Central memory CD8-positive, alpha-beta T cell (primary cell): ENCODE results near the gene DLD.
"Not testable (repeated sequence)": the region's sequence is repeated elsewhere in the genome, so short reads cannot be mapped to it uniquely, and the experiment has no call there.

Source experiments
- ATAC-seq: fragments of 150-1000 bp; cut with Tn5 transposase; replicated peaks from 2 replicates; pipeline ENCODE4 v1.10.0; 2022; ENCODE audit warnings: mild to moderate bottlenecking, moderate FRiP score, moderate number of reproducible peaks; ENCODE audit not compliant: poor library complexity, severe bottlenecking; ENCODE audit errors: extremely low read depth
- DNase-seq, 2 donors: peaks; one replicate each; pipeline ENCODE4 v3.0.0; 2021; ENCODE audit warnings: low spot score in 2 of 2
- H3K27ac Mint-ChIP-seq: one replicate; pipeline ENCODE4 v1.8.0; 2022; ENCODE audit warnings: low read depth, mild to moderate bottlenecking, moderate library complexity, mixed read lengths
- H3K27me3 Mint-ChIP-seq: one replicate; pipeline ENCODE4 v1.8.0; 2022; ENCODE audit warnings: mixed read lengths
- H3K36me3 Mint-ChIP-seq: one replicate; pipeline ENCODE4 v1.8.0; 2022; ENCODE audit warnings: mild to moderate bottlenecking, moderate library complexity, mixed read lengths; ENCODE audit not compliant: insufficient read depth
- H3K4me1 Mint-ChIP-seq: one replicate; pipeline ENCODE4 v1.8.0; 2022; ENCODE audit warnings: mixed read lengths
- H3K4me3 Mint-ChIP-seq: one replicate; pipeline ENCODE4 v1.8.0; 2022; ENCODE audit warnings: mild to moderate bottlenecking, moderate library complexity, mixed read lengths
- H3K9me3 Mint-ChIP-seq: one replicate; pipeline ENCODE4 v1.8.0; 2022; ENCODE audit warnings: mixed read lengths

The DLD gene

DNA sequence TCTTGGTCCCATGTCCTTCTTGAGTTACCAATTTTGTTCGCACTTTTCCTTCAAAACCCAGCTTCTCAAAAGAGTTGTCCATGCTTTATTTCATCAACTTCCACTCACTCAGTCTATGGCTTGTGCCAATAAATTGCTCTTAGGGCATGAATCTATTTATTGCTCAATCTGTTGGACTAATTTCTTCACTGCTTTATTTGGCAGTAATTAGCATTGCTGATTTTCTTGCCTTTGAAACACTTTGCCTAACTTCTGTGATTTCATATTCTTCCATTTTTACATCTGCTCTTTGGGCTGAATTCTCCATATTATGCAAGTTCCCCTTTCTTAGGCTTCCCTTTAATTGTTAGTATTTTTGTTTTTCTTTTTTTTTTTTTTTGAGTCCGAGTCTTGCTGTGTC lies 16.8 kb downstream of the DLD start:
- H3K4me3 Mint-ChIP-seq = no peak overlapping the region
- peaks cover 13% of the 10 kb centered on the region for H3K4me1 Mint-ChIP-seq
- peaks cover 5% of the 10 kb centered on the region for H3K9me3 Mint-ChIP-seq
- DNase-seq = no peak
- no peak overlapping the region for H3K27ac Mint-ChIP-seq
- ATAC-seq = no peak
- H3K27me3 Mint-ChIP-seq = no peaks in the 10 kb centered on the region
- peaks cover 80% of the 10 kb centered on the region for H3K36me3 Mint-ChIP-seq

- DNase-seq (no peak), ATAC-seq (no peak)
- Mint-ChIP-seq H3K9me3 (peaks cover 5% of the 10 kb centered on the region), H3K4me3 (no peak overlapping the region), H3K36me3 (peaks cover 79% of the 10 kb centered on the region), H3K27me3 (no peaks in the 10 kb centered on the region), H3K27ac (no peak overlapping the region), H3K4me1 (peaks cover 29% of the 10 kb centered on the region)
Observed at GRCh38 chr7:107909445-107909844, 18.5 kb downstream of the DLD start.

GRCh38 chr7:107911981-107912380 lies 21.0 kb downstream of the DLD start:
- no peak for DNase-seq
- Mint-ChIP-seq H3K27ac (no peak overlapping the region), H3K4me3 (no peak overlapping the region)

DNA sequence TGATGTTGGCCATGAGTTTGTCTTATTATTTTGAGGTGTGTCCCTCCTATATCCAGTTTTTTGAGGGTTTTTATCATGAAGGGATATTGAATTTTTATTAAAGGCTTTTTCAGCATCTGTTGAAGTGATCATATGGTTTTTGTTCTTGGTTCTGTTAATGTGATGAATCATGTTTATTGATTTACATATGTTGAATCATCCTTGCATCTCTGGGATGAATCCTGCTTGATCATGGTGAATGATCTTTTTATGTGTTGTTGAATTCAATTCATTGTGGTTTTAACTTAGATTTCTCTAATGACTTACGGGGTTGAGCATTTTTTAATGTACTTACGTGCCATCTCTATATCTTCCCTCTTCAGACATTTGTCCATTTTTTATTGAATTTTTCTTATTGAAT lies 22.9 kb downstream of the DLD start:
- Mint-ChIP-seq H3K36me3 (peaks cover 73% of the 10 kb centered on the region), H3K27ac (no peak overlapping the region), H3K4me3 (no peak overlapping the region), H3K9me3 (peaks cover 5% of the 10 kb centered on the region), H3K27me3 (no peaks in the 10 kb centered on the region), H3K4me1 (peaks cover 35% of the 10 kb centered on the region)
- no peak for DNase-seq
- no peak for ATAC-seq

More at GRCh38 chr7:107911981-107912380, 21.0 kb downstream of the DLD start:
- no peaks in the 10 kb centered on the region for H3K27me3 Mint-ChIP-seq
- ATAC-seq = no peak
- H3K4me1 Mint-ChIP-seq = peaks cover 35% of the 10 kb centered on the region
- peaks cover 5% of the 10 kb centered on the region for H3K9me3 Mint-ChIP-seq
- H3K36me3 Mint-ChIP-seq = peaks cover 73% of the 10 kb centered on the region

DNA sequence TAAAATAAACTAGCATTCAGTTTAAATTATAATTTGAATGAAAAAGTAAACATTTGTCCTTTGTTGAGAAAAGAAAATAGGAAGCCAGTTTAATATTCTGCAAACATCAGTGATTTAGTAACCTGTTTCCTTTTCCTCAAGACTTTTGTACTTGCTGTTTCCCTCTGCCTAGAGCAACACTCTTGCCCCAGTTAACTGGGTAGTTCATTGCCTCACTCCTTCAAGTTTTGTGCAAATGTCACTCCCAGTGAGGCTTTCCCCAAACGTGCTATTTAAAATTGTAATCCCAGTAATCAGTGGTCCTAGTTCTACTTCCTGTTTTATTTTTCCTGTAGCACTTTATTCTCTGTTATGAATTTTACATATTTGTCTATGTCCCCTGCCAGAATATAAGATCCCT lies 23.8 kb downstream of the DLD start:
- no peaks in the 10 kb centered on the region for H3K27me3 Mint-ChIP-seq
- DNase-seq = no peak
- H3K4me3 Mint-ChIP-seq = no peak overlapping the region
- ATAC-seq = no peak
- H3K9me3 Mint-ChIP-seq = peaks cover 5% of the 10 kb centered on the region
- peaks cover 35% of the 10 kb centered on the region for H3K4me1 Mint-ChIP-seq
- H3K27ac Mint-ChIP-seq = peak overlapping the region; percentile 77
- H3K36me3 Mint-ChIP-seq = peaks cover 70% of the 10 kb centered on the region

DNA sequence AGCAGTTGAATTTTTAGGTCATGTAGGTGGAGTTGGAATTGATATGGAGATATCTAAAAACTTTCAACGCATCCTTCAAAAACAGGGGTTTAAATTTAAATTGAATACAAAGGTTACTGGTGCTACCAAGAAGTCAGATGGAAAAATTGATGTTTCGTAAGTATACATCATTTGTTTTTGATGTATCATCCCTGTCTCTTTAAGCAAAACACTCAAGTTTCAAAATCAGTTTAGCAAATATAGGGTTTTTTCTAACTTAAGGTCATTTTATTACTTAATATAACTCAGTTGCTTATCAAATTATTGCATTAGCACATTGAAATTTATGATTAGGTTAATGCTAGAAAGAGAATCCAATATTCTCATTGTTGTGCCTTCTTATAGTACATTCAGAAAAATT lies 24.6 kb downstream of the DLD start:
- peaks cover 68% of the 10 kb centered on the region for H3K36me3 Mint-ChIP-seq
- H3K27ac Mint-ChIP-seq = peak overlapping the region; percentile 77

DNA sequence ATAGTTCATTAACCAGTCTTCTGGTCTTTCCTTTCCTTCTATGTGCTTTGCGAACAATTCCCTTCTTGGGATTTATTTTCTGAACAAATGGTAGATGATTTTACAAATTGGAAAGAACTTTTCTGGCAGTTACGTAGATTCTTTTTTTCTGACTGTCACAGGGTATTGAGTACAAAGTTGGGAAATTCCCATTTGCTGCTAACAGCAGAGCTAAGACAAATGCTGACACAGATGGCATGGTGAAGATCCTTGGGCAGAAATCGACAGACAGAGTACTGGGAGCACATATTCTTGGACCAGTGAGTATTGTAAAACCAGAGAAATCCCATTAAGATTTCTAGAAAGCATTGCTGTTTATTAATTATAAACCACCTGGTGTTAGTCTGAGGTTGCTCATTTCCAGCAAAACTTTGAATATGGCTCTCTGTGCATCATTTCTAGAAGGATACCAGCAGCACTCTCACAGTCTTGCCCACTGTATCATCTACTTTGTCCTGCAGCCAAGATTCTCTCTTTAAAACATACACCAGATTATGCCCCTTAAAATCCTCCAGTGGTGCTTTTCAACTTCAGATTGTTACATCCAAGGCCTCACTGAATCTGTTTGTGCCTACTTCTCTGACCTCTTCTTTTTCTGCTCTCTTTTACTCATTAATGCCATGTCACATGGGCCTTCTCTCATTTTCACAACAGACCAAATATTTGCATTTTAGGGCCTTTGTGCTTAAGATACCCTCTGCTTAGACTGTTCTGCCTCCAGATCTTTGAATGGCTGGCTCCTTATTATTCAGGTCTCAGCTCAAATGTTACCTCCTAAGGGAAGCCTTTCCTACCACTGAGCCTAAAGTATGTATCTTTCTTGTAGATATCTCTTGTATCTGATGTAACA lies 27.0 kb downstream of the DLD start:
- H3K9me3 Mint-ChIP-seq = no peaks in the 10 kb centered on the region
- H3K27me3 Mint-ChIP-seq = no peaks in the 10 kb centered on the region
- no peak overlapping the region for H3K27ac Mint-ChIP-seq
- ATAC-seq (no peak), DNase-seq (no peak)
- H3K4me1 Mint-ChIP-seq = peaks cover 31% of the 10 kb centered on the region
- H3K36me3 Mint-ChIP-seq = peaks cover 62% of the 10 kb centered on the region
- no peak overlapping the region for H3K4me3 Mint-ChIP-seq

More for the DNA sequence above, 24.6 kb downstream of the DLD start:
- H3K4me1 Mint-ChIP-seq = peaks cover 36% of the 10 kb centered on the region
- DNase-seq = no peak
- H3K9me3 Mint-ChIP-seq = peaks cover 5% of the 10 kb centered on the region
- H3K4me3 Mint-ChIP-seq = no peak overlapping the region
- no peak for ATAC-seq
- H3K27me3 Mint-ChIP-seq = no peaks in the 10 kb centered on the region

DNA sequence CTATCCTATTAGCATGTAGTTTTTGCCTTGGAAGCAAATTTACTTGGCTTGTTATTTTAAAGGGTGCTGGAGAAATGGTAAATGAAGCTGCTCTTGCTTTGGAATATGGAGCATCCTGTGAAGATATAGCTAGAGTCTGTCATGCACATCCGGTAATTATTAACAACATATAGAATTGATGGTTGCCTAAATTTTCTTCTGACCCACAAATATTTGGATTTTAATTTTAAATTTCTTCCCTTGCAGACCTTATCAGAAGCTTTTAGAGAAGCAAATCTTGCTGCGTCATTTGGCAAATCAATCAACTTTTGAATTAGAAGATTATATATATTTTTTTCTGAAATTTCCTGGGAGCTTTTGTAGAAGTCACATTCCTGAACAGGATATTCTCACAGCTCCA lies 28.0 kb downstream of the DLD start:
- ATAC-seq (no peak), DNase-seq (no peak)
- Mint-ChIP-seq H3K4me1 (peaks cover 31% of the 10 kb centered on the region), H3K4me3 (no peak overlapping the region), H3K36me3 (peaks cover 61% of the 10 kb centered on the region), H3K9me3 (no peaks in the 10 kb centered on the region), H3K27me3 (no peaks in the 10 kb centered on the region), H3K27ac (no peak overlapping the region)

DNA sequence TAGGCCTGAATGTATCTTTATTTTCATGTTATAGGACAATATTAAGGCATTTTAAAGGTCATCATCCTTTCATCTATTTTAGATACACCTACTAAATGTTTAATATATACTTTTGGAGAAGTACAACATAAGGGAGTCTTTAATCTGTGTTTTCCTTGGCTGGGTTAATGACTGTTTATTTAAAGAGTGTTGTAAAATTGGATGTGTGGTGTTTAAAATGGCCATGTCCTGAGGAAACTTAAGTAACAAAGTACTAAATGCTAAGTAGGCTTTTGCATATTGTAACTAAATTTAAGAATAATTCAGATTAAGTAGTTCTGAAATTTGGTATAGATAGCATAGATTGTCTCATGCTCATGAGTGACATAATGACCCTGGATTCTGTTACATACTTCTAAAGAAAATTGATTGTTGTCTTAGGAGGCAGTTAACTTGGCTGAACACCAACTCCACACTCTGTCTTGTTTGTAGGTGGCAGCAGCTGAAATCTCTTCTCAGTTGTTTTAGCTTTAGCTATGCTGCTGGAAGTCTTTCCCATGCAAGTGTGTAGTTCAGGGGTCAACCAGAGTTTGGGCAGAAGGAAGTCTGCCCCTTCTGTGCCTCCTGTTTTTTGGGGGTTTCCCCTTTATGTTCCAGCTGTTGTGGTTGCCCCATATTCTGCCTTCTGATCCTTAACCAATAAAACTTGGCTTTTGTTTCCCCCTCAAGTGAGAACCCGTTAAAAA lies 29.2 kb downstream of the DLD start:
- H3K36me3 Mint-ChIP-seq = peaks cover 57% of the 10 kb centered on the region

DNA sequence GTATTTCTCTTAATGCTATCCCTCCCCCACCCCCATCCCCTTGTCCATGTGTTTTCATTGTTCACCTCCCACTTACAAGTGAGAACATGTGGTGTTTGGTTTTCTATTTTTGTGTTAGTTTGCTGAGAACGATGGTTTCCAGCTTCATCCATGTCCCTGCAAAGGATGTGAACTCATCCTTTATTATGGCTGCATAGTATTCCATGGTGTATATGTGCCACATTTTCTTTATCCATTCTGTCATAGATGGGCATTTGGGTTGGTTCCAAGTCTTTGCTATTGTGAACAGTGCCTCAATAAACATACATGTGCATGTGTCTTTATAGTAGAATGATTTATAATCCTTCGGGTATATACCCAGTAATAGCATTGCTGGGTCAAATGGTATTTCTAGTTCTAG lies 30.8 kb downstream of the DLD start:
- H3K27me3 Mint-ChIP-seq, DNase-seq, H3K4me3 Mint-ChIP-seq, ATAC-seq, H3K9me3 Mint-ChIP-seq, H3K27ac Mint-ChIP-seq: not testable (repeated sequence)
- H3K36me3 Mint-ChIP-seq = peaks cover 51% of the 10 kb centered on the region
- H3K4me1 Mint-ChIP-seq = peaks cover 30% of the 10 kb centered on the region

More for the DNA sequence above, 29.2 kb downstream of the DLD start:
- Mint-ChIP-seq H3K27ac (no peak overlapping the region), H3K4me3 (no peak overlapping the region), H3K9me3 (no peaks in the 10 kb centered on the region), H3K4me1 (peaks cover 31% of the 10 kb centered on the region), H3K27me3 (no peaks in the 10 kb centered on the region)
- DNase-seq = no peak
- no peak for ATAC-seq

GRCh38 chr7:107922886-107923285 lies 31.9 kb downstream of the DLD start:
- H3K36me3 Mint-ChIP-seq = peaks cover 42% of the 10 kb centered on the region
- no peak overlapping the region for H3K4me3 Mint-ChIP-seq
- no peaks in the 10 kb centered on the region for H3K27me3 Mint-ChIP-seq
- H3K4me1 Mint-ChIP-seq = peaks cover 30% of the 10 kb centered on the region
- H3K27ac Mint-ChIP-seq = no peak overlapping the region
- no peak for DNase-seq
- no peak for ATAC-seq
- no peaks in the 10 kb centered on the region for H3K9me3 Mint-ChIP-seq

DNA sequence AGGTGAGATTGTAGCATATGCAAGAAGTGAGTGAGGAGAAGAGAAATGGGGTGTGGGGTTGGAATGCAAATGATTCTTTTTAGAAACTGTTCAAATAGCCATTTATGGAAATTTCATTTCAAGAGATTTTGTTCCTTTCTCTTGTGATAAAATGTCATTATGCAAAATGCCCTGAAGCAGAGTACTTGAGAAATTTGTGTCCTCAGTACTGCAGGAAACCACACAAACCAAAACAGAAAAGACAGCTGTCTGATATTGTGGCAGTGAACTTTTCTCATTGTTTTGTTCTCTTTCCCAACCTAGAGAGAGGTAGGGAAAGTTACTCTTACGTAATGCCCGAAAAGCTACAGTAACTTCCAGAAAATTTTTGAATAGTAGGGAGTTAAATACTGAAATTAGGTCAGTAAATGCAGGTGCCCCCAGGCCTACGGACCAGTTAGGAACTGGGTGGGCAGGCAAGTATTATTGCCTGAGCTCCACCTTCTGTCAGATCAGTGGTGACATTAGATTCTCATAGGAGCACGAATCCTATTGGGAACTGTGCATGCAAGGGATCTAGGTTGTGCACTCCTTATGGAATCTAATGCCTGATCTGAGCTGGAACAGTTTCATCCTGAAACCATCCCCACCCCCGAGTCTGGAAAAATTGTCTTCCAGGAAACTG lies 34.0 kb downstream of the DLD start:
- Mint-ChIP-seq H3K27ac (peak overlapping the region; percentile 38), H3K27me3 (no peaks in the 10 kb centered on the region), H3K4me3 (no peak overlapping the region), H3K9me3 (no peaks in the 10 kb centered on the region), H3K4me1 (peaks cover 30% of the 10 kb centered on the region), H3K36me3 (peaks cover 29% of the 10 kb centered on the region)
- no peak for ATAC-seq
- DNase-seq = no peak
